Fibroblast of lung (primary cell): Measurements from ENCODE around the gene AGT. TPM values are rescaled to one million over a fixed set of nuclear protein-coding genes. Genes with fewer than 3 reads are reported as not detected.

Experiments used
- DNase-seq, 2 donors: peaks; one replicate each; pipeline versions ENCODE4 v3.0.0 to v3.0.0-alpha.2; 2010; ENCODE audit warnings: low read depth in 2 of 2
- H2AFZ ChIP-seq: 2 replicates; pipeline ENCODE4 v1.5.1; 2012; ENCODE audit warnings: low read length, control low read depth, inconsistent platforms
- H3K27ac ChIP-seq: 2 replicates; pipeline ENCODE4 v1.5.1; 2011; ENCODE audit warnings: low read length, control low read depth; ENCODE audit not compliant: insufficient read depth
- H3K27me3 ChIP-seq: 2 replicates; pipeline ENCODE4 v1.5.1; 2011; ENCODE audit warnings: mild to moderate bottlenecking, low read length; ENCODE audit not compliant: control insufficient read depth, insufficient read depth
- H3K36me3 ChIP-seq: 2 replicates; pipeline ENCODE4 v1.5.1; 2011; ENCODE audit warnings: low read length; ENCODE audit not compliant: control insufficient read depth, insufficient read depth
- H3K4me1 ChIP-seq: 2 replicates; pipeline ENCODE4 v1.5.1; 2011; ENCODE audit warnings: low read length; ENCODE audit not compliant: control insufficient read depth, insufficient read depth; ENCODE audit errors: extremely low read depth
- H3K4me2 ChIP-seq: 2 replicates; pipeline ENCODE4 v1.5.1; 2011; ENCODE audit warnings: low read length, control low read depth; ENCODE audit not compliant: insufficient read depth; ENCODE audit errors: extremely low read depth
- H3K4me3 ChIP-seq, 4 experiments: fragments of 200-600 bp in 1 of 4; sonication (generic) in 1 of 4; replicated peaks in 1 of 4; 2 replicates each; pipeline ENCODE4 v1.5.1; 2011 to 2016; ENCODE audit warnings: low read length in 4 of 4, low read depth in 3 of 4, mild to moderate bottlenecking in 3 of 4, control low read depth in 2 of 4, inconsistent platforms in 1 of 4, mixed read lengths in 1 of 4; ENCODE audit not compliant: insufficient read depth in 1 of 4; ENCODE audit errors: control extremely low read depth in 1 of 4
- H3K79me2 ChIP-seq: 2 replicates; pipeline ENCODE4 v1.5.1; 2012; ENCODE audit warnings: mild to moderate bottlenecking, low read length, inconsistent platforms; ENCODE audit not compliant: control insufficient read depth, insufficient read depth
- H3K9ac ChIP-seq: 2 replicates; pipeline ENCODE4 v1.5.1; 2011; ENCODE audit warnings: mild to moderate bottlenecking, low read length, control low read depth; ENCODE audit not compliant: insufficient read depth
- H3K9me3 ChIP-seq: 2 replicates; pipeline ENCODE4 v1.5.1; 2012; ENCODE audit warnings: low read depth, low read length; ENCODE audit not compliant: control insufficient read depth, insufficient read depth
- H4K20me1 ChIP-seq: 2 replicates; pipeline ENCODE4 v1.5.1; 2011; ENCODE audit warnings: low read length; ENCODE audit not compliant: control insufficient read depth, insufficient read depth; ENCODE audit errors: extremely low read depth
- EZH2 ChIP-seq: IDR thresholded peaks from 2 replicates; pipeline ENCODE4 v1.5.1; 2012; ENCODE audit warnings: low read length, control low read depth, mild to moderate bottlenecking; ENCODE audit errors: missing control alignments
- polyA plus RNA-seq, 2 donors: library from polyadenylated mRNA; depleted of rRNA in 1 of 2; stranded (reverse) in 1 of 2; unstranded in 1 of 2; fragments of >200 nt; gene quantifications; 2 replicates each; pipeline ENCODE4 v1.2.1, GENCODE V29; 2011 to 2012; ENCODE audit warnings: missing spikeins in 1 of 2
- total RNA-seq: library from RNA; depleted of rRNA; stranded (reverse); fragments of >200 nt; gene quantifications from 2 replicates; pipeline ENCODE4 v1.2.1, GENCODE V29; 2014
- TF ChIP-seq, protein P1 (sequence below), 2 donors: IDR thresholded peaks in 1 of 2; conservative IDR thresholded peaks in 1 of 2; 1 replicate in 1 of 2; 2 replicates in 1 of 2; pipeline ENCODE4 v1.5.1; 2011 to 2012; ENCODE audit warnings: low read length in 2 of 2, control low read depth in 1 of 2, inconsistent platforms in 1 of 2, low read depth in 1 of 2, mild to moderate bottlenecking in 1 of 2

AGT gene
- total and polyA plus RNA-seq, 2 donors (not counting 1 experiment from before 2014, with no cell fraction given) = 3.7 to 10.6 TPM

DNA sequence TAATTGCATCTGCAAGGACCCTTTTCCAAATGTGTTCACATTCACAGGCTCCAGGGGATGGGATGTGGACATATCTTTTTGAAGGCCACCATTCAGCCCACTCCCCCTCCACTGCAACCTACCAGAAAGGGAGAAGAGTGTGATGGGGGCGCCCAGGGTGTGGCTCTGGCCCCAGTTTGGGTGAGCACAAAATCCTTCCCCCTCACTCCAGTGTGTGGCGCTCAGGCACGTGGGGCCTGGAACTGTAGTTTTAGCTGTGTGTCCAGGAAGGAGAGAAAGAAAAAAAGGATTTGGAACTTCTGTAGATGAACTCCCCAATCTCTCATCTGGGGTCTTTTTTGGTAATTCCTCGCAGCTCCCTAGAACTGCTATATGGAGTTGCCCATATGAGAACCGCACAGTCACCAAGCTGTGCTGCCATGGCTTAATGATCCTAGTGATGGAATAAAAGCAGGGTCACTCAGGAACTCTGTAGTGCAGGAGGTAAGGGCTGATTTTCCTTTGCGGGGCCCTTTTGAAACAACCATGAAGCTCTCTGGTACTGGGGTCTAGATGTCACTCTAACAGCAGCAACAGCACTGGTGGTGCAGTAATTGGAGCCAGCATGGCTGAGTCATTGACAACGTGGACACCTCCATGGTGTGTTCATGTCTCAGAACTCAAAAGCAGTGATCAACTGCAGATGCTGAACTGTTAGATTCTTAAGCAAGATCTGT is 17.0 kb downstream of the AGT start:
- H4K20me1 ChIP-seq = no peaks in the 10 kb centered on the region
- H3K9me3 ChIP-seq = no peaks in the 10 kb centered on the region
- no peaks in the 10 kb centered on the region for H3K27me3 ChIP-seq
- peaks cover 2% of the 10 kb centered on the region for H3K36me3 ChIP-seq
- H3K4me3 ChIP-seq = no peak overlapping the region
- H3K4me1 ChIP-seq = no peaks in the 10 kb centered on the region
- no peak overlapping the region for H3K27ac ChIP-seq
- TF ChIP-seq, protein P1, sequence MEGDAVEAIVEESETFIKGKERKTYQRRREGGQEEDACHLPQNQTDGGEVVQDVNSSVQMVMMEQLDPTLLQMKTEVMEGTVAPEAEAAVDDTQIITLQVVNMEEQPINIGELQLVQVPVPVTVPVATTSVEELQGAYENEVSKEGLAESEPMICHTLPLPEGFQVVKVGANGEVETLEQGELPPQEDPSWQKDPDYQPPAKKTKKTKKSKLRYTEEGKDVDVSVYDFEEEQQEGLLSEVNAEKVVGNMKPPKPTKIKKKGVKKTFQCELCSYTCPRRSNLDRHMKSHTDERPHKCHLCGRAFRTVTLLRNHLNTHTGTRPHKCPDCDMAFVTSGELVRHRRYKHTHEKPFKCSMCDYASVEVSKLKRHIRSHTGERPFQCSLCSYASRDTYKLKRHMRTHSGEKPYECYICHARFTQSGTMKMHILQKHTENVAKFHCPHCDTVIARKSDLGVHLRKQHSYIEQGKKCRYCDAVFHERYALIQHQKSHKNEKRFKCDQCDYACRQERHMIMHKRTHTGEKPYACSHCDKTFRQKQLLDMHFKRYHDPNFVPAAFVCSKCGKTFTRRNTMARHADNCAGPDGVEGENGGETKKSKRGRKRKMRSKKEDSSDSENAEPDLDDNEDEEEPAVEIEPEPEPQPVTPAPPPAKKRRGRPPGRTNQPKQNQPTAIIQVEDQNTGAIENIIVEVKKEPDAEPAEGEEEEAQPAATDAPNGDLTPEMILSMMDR (conservative IDR thresholded peaks at IDR 0.05 in 1 of 2, IDR thresholded peaks at IDR 0.05 in 1 of 2; ENCODE audit: low read depth in 1 of 2, low read length in 2 of 2) = no peak
- TF ChIP-seq EZH2 = no peak
- DNase-seq = peak; percentile 15 to 47
- H2AFZ ChIP-seq = no peak overlapping the region
- no peak overlapping the region for H3K4me2 ChIP-seq
- H3K9ac ChIP-seq = no peak overlapping the region
- H3K79me2 ChIP-seq = no peaks in the 10 kb centered on the region

DNA sequence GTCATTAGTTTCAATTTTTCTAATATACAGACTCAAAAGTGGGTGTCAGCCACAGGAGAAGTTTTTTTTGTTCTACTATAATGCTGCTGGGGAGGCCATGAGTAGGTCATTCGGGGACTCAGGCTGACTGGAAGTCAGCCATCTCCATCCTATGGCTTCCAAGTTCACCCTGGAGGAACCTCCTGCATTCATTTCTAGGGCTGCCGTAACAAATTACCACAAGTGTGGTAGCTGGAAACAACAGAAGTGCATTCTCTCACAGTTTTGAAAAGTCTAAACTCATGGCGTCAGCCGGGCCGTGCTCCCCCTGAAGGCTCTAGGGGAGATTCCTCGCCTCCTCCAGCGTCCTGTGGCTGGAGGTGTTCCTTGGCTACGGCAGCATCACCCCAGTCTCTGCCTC is 17.7 kb downstream of the AGT start:
- no peak overlapping the region for H3K4me2 ChIP-seq
- H3K27me3 ChIP-seq = no peaks in the 10 kb centered on the region
- TF ChIP-seq EZH2 = no peak
- TF ChIP-seq, protein P1 (conservative IDR thresholded peaks at IDR 0.05 in 1 of 2, IDR thresholded peaks at IDR 0.05 in 1 of 2; ENCODE audit: low read depth in 1 of 2, low read length in 2 of 2) = no peak
- H3K27ac ChIP-seq = no peak overlapping the region
- H3K9me3 ChIP-seq = no peaks in the 10 kb centered on the region
- DNase-seq = no peak
- no peak overlapping the region for H3K4me3 ChIP-seq
- H3K79me2 ChIP-seq = no peaks in the 10 kb centered on the region
- H3K36me3 ChIP-seq = peaks cover 4% of the 10 kb centered on the region
- H3K4me1 ChIP-seq = no peaks in the 10 kb centered on the region
- no peak overlapping the region for H3K9ac ChIP-seq
- no peak overlapping the region for H2AFZ ChIP-seq
- no peaks in the 10 kb centered on the region for H4K20me1 ChIP-seq

DNA sequence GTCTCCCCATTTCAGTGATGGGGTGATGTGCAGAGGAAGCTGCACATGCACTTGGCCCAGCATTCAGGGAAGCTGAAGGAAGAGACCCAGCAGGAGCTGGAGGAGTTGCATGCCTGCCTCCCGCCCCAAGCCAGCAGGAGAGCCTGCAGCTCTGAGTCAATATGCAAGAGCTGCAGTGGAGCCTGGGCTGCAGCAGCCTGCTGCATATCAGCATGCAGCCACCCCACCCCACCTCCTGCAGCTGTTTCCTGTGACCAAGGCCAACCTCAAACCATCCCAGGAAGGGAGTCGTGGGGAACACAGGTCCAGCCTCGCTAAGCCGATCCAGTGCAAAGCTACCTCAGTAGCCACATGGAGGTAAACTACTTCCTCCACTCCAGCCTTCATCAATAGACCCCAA is 18.9 kb downstream of the AGT start:
- H3K36me3 ChIP-seq = peaks cover 4% of the 10 kb centered on the region
- H3K9me3 ChIP-seq = no peaks in the 10 kb centered on the region
- no peak overlapping the region for H3K4me2 ChIP-seq
- no peaks in the 10 kb centered on the region for H4K20me1 ChIP-seq
- H3K27ac ChIP-seq = no peak overlapping the region
- no peak overlapping the region for H3K4me3 ChIP-seq
- no peaks in the 10 kb centered on the region for H3K27me3 ChIP-seq
- no peak for TF ChIP-seq EZH2
- TF ChIP-seq, protein P1 (conservative IDR thresholded peaks at IDR 0.05 in 1 of 2, IDR thresholded peaks at IDR 0.05 in 1 of 2; ENCODE audit: low read depth in 1 of 2, low read length in 2 of 2) = no peak
- no peak overlapping the region for H3K9ac ChIP-seq
- no peak for DNase-seq
- H2AFZ ChIP-seq = no peak overlapping the region
- no peaks in the 10 kb centered on the region for H3K4me1 ChIP-seq
- no peaks in the 10 kb centered on the region for H3K79me2 ChIP-seq
